ENCODE results near the gene MAP4K4. TPM values are rescaled to one million over a fixed set of nuclear protein-coding genes. Genes with fewer than 3 reads are reported as not detected.

Gene MAP4K4
- total and polyA plus RNA-seq, 2 of the 13 experiments (the other 11 are each of a cell fraction or from before 2014, with no cell fraction given), result 105 to 264 TPM

DNA sequence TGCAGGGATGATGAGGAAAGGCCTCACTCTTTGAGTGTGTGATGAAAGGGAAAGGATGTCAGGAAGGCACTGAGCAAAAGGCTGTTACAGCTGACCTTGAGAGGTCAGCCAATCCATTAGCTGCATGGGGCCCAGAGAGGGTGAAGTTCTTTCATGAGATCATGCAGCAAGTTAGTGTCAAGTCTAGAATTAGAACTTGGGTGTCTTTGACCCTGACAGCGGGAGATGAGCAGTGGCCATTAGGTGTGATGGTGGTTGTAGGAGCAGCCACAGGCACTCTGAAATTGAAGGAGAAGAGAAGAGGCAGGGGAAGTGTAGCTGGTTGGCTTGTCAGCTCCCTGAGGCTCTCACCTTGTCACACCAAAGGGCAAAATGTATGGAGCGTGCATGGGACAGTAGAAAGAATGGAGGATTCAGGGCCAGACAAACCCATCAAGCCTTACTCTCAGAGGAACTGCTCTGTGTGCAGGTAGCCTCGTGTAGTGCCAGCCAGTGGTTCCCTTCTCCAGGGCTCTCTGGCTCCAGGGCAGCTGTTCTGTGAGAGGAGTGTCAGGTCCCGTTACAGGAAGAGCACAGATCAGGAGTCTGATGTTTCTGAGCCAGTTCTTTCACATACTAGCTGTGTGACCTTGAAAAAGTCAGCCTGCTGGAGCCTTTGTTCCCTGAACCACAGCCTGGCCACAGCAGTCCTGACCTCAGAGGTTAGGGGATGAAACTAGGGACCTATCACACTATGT, 35.9 kb downstream of the MAP4K4 start (continued):
- TF ChIP-seq ZNF136 (CRISPR knock-in tag; IDR thresholded peaks at IDR 0.05; ENCODE audit: low read depth) (no peak), TP53 (CRISPR knock-in tag; conservative IDR thresholded peaks at IDR 0.05) (no peak; the same call in 1 of the 2 replicates), ZSCAN31 (CRISPR knock-in tag; IDR thresholded peaks at IDR 0.05; ENCODE audit: low read depth) (peak; percentile 31; the same call in 1 of the 2 replicates), TCF7L2 (IDR thresholded peaks at IDR 0.05; ENCODE audit: low read depth, low read length) (no peak), NR2F6 (IDR thresholded peaks at IDR 0.05) (peak; percentile 91), NR2F6 (CRISPR knock-in tag; IDR thresholded peaks at IDR 0.05) (peak; percentile 95), EZH2 (conservative IDR thresholded peaks at IDR 0.05; ENCODE audit: low read depth, low read length) (no peak), POLR2A (IDR thresholded peaks at IDR 0.05; ENCODE audit: insufficient read depth in 1 of 2, low read depth in 2 of 2, low read length in 2 of 2) (peak; percentile 69 to 84; a peak in 3 of 4 replicates), ZNF556 (CRISPR knock-in tag; IDR thresholded peaks at IDR 0.05; ENCODE audit: borderline replicate concordance) (no peak; the same call in 1 of the 2 replicates), ZNF841 (CRISPR knock-in tag; IDR thresholded peaks at IDR 0.05; ENCODE audit: borderline replicate concordance) (no peak), ATF7 (IDR thresholded peaks at IDR 0.05) (no peak; the same call in 1 of the 2 replicates), ATF7 (CRISPR knock-in tag; IDR thresholded peaks at IDR 0.05) (no peak), NFYC (CRISPR knock-in tag; IDR thresholded peaks at IDR 0.05) (peak; percentile 40; the same call in 1 of the 2 replicates), ATAD3A (CRISPR knock-in tag; IDR thresholded peaks at IDR 0.05) (no peak), ZSCAN12 (CRISPR knock-in tag; IDR thresholded peaks at IDR 0.05) (no peak), SUZ12 (IDR thresholded peaks at IDR 0.05; ENCODE audit: low read depth, low read length) (no peak), ZNF788 (CRISPR knock-in tag; IDR thresholded peaks at IDR 0.05; ENCODE audit: borderline replicate concordance) (peak; percentile 68; the same call in 1 of the 2 replicates), ZNF350 (CRISPR knock-in tag; IDR thresholded peaks at IDR 0.05; ENCODE audit: borderline replicate concordance, low read depth) (no peak; the same call in 1 of the 2 replicates), DNMT1 (CRISPR knock-in tag; IDR thresholded peaks at IDR 0.05) (no peak), ZFY (CRISPR knock-in tag; IDR thresholded peaks at IDR 0.05) (peak; percentile 64), CBX1 (IDR thresholded peaks at IDR 0.05; ENCODE audit: low read depth) (peak; percentile 65), THYN1 (CRISPR knock-in tag; IDR thresholded peaks at IDR 0.05; ENCODE audit: borderline replicate concordance, low read depth) (no peak), MXI1 (IDR thresholded peaks at IDR 0.05; ENCODE audit: borderline replicate concordance, low read depth, low read length) (peak; percentile 47; the same call in 1 of the 3 replicates)
- TF ChIP-seq, protein P1, sequence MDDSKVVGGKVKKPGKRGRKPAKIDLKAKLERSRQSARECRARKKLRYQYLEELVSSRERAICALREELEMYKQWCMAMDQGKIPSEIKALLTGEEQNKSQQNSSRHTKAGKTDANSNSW (CRISPR knock-in tag; IDR thresholded peaks at IDR 0.05; ENCODE audit: borderline replicate concordance), result no peak
- TF ChIP-seq, protein P2, sequence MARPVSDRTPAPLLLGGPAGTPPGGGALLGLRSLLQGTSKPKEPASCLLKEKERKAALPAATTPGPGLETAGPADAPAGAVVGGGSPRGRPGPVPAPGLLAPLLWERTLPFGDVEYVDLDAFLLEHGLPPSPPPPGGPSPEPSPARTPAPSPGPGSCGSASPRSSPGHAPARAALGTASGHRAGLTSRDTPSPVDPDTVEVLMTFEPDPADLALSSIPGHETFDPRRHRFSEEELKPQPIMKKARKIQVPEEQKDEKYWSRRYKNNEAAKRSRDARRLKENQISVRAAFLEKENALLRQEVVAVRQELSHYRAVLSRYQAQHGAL (CRISPR knock-in tag; IDR thresholded peaks at IDR 0.05; ENCODE audit: not compliant biosample characterization), result no peak
- TF ChIP-seq, protein P3, sequence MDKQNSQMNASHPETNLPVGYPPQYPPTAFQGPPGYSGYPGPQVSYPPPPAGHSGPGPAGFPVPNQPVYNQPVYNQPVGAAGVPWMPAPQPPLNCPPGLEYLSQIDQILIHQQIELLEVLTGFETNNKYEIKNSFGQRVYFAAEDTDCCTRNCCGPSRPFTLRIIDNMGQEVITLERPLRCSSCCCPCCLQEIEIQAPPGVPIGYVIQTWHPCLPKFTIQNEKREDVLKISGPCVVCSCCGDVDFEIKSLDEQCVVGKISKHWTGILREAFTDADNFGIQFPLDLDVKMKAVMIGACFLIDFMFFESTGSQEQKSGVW (CRISPR knock-in tag; IDR thresholded peaks at IDR 0.05; ENCODE audit: borderline replicate concordance), result no peak
- TF ChIP-seq, protein P4, sequence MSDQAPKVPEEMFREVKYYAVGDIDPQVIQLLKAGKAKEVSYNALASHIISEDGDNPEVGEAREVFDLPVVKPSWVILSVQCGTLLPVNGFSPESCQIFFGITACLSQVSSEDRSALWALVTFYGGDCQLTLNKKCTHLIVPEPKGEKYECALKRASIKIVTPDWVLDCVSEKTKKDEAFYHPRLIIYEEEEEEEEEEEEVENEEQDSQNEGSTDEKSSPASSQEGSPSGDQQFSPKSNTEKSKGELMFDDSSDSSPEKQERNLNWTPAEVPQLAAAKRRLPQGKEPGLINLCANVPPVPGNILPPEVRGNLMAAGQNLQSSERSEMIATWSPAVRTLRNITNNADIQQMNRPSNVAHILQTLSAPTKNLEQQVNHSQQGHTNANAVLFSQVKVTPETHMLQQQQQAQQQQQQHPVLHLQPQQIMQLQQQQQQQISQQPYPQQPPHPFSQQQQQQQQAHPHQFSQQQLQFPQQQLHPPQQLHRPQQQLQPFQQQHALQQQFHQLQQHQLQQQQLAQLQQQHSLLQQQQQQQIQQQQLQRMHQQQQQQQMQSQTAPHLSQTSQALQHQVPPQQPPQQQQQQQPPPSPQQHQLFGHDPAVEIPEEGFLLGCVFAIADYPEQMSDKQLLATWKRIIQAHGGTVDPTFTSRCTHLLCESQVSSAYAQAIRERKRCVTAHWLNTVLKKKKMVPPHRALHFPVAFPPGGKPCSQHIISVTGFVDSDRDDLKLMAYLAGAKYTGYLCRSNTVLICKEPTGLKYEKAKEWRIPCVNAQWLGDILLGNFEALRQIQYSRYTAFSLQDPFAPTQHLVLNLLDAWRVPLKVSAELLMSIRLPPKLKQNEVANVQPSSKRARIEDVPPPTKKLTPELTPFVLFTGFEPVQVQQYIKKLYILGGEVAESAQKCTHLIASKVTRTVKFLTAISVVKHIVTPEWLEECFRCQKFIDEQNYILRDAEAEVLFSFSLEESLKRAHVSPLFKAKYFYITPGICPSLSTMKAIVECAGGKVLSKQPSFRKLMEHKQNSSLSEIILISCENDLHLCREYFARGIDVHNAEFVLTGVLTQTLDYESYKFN (CRISPR knock-in tag; conservative IDR thresholded peaks at IDR 0.05), result peak; percentile 62; the same call in 1 of the 2 replicates
